Brain microvascular endothelial cell (primary cell): ENCODE measurements around the gene GGTA1.
"Not testable (repeated sequence)": the region's sequence is repeated elsewhere in the genome, so short reads cannot be mapped to it uniquely, and the experiment has no call there.

Source experiments
- DNase-seq: peaks from one replicate; pipeline ENCODE4 v3.0.0-alpha.2; 2020
- H3K27ac ChIP-seq: fragments of 250-450 bp; sonication (Bioruptor Pico); 2 replicates; pipeline ENCODE4 v1.5.1; 2020; ENCODE audit warnings: mild to moderate bottlenecking, moderate library complexity
- H3K27me3 ChIP-seq: fragments of 250-450 bp; sonication (Bioruptor Pico); replicated peaks from 2 replicates; pipeline ENCODE4 v1.5.1; 2020; ENCODE audit warnings: mild to moderate bottlenecking
- H3K36me3 ChIP-seq: fragments of 250-450 bp; sonication (Bioruptor Pico); replicated peaks from 2 replicates; pipeline ENCODE4 v1.5.1; 2020; ENCODE audit warnings: mild to moderate bottlenecking
- H3K4me3 ChIP-seq: 2 replicates; pipeline ENCODE4 v1.5.1; 2011; ENCODE audit warnings: low read depth, mild to moderate bottlenecking, control low read depth, low read length, moderate library complexity
- in situ Hi-C: cut with HindIII; loops from 2 replicates; pipeline ENCODE4 v1.10.0; 2017; ENCODE audit warnings: low sequenced_read_pairs, low pct_ligation_motif_present
- TF ChIP-seq, protein P1 (sequence below): IDR thresholded peaks from 2 replicates; pipeline ENCODE4 v1.5.1; 2011; ENCODE audit warnings: low read depth, mild to moderate bottlenecking, moderate library complexity, low read length, control low read depth, inconsistent platforms; ENCODE audit errors: missing control alignments

GGTA1 gene

DNA sequence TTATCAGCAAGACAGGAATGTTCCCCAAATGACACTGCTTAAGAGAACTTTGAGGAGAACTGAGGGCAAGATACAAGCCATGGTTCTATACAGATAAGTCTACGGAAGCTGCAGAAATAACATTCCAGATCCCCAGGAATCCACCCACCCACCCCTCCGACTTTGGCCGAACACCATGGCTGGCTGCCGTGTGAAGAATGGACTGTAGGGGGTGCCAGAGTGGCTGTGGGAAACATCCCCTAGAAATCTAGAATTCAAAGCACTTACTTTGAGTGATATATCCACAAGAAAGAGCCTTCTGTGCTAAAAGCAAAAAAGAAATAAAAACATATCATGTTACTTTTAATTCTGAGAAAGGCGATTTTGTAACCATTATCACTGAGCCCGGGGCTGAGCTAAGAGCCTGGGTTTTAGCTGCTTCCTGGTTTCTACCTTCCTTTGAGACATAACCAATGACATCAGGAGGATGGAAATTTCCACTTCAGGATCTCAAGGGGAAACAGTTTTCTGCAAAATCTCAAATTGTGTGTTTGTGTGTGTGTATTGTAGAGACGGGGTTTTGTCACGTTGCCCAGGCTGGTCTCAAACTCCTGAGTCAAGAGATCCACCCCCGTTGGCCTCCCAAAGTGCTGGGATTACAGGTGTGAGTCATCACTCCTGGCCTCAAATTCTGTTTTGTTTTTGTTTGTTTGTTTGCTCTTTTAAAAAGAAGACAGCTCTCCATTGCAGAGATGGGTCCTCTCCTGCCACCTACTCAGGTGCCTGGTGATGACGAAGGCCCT lies 36.4 kb downstream of the GGTA1 start:
- Histone ChIP-seq H3K27ac (no peak overlapping the region), H3K27me3 (peaks cover 22% of the 10 kb centered on the region), H3K4me3 (no peak overlapping the region), H3K36me3 (no peaks in the 10 kb centered on the region)
- in situ Hi-C loops, result no loop called here
- TF ChIP-seq, protein P1, sequence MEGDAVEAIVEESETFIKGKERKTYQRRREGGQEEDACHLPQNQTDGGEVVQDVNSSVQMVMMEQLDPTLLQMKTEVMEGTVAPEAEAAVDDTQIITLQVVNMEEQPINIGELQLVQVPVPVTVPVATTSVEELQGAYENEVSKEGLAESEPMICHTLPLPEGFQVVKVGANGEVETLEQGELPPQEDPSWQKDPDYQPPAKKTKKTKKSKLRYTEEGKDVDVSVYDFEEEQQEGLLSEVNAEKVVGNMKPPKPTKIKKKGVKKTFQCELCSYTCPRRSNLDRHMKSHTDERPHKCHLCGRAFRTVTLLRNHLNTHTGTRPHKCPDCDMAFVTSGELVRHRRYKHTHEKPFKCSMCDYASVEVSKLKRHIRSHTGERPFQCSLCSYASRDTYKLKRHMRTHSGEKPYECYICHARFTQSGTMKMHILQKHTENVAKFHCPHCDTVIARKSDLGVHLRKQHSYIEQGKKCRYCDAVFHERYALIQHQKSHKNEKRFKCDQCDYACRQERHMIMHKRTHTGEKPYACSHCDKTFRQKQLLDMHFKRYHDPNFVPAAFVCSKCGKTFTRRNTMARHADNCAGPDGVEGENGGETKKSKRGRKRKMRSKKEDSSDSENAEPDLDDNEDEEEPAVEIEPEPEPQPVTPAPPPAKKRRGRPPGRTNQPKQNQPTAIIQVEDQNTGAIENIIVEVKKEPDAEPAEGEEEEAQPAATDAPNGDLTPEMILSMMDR, result peak; percentile 85
- peak; percentile 69 for DNase-seq

DNA sequence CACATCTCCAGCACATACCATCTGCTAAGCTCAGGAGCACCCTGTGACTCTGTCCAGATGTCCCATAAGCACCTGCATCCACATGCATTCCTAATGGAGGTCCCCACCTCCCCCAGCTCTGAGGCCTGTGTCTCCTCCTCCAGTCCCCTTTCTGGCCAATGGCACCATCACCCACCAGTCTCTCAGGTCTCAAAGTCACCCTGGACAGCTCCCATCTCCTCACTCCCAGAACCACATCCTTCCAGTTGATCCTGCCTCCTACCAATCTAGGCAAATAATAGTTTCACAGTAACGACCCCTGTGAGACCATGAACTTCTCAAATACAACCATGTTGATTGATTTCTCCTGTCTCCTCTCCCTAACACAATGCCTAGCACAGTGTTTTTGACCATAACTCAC lies 40.1 kb downstream of the GGTA1 start:
- Histone ChIP-seq H3K27ac (no peak overlapping the region), H3K4me3 (no peak overlapping the region), H3K36me3 (no peaks in the 10 kb centered on the region), H3K27me3 (peaks cover 39% of the 10 kb centered on the region)
- in situ Hi-C loops, result no loop called here
- no peak for DNase-seq
- TF ChIP-seq, protein P1, result no peak

DNA sequence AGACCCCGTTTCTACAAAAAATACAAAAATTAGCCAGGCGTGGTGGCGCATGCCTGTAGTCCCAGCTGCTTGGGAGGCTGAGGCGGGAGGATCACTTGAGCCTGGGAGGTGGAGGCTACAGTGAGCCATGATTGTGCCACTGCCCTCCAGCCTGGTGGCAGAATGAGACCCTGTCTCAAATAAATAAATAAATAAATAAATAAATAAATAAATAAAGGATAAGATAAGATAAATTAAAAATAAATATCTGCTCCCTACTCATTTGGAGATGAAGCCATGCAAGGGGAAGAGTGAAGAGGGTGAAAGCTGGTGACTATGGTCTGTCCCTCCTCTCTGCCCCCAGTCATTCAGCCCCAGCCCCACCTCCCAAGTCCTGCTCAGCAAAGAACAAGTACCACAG lies 41.2 kb downstream of the GGTA1 start:
- in situ Hi-C loops, DNase-seq, H3K4me3 ChIP-seq, H3K27ac ChIP-seq, H3K36me3 ChIP-seq: not testable (repeated sequence)
- peaks cover 49% of the 10 kb centered on the region for H3K27me3 ChIP-seq

- Histone ChIP-seq H3K27ac (no peak overlapping the region), H3K4me3 (no peak overlapping the region), H3K36me3 (no peaks in the 10 kb centered on the region), H3K27me3 (peaks cover 60% of the 10 kb centered on the region)
- no peak for DNase-seq
- in situ Hi-C loops, result no loop called here
- TF ChIP-seq, protein P1, result no peak
Observed at GRCh38 chr9:121455527-121456239, 44.0 kb downstream of the GGTA1 start.

DNA sequence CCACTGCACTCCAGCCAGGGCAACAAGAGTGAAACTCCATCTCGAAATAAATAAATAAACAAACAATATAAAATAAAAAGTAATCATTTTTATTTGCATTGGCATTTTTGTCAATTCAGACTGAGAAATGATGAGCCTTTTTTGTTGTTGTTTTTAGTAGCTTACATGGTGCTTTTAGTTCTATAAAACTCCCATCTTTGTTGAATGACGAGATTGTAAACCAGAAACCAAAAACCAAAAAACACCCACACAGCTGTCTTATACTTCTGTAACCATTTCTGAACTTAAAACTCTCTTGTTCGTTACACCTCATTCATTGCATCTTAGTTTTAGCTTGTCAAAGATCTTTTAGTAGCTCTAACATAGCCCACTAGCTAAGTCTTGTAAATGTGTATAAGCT lies 44.7 kb downstream of the GGTA1 start:
- H3K36me3 ChIP-seq, result no peaks in the 10 kb centered on the region
- H3K27ac ChIP-seq, result no peak overlapping the region
- DNase-seq, result no peak
- in situ Hi-C loops, result no loop called here
- H3K4me3 ChIP-seq, result no peak overlapping the region
- TF ChIP-seq, protein P1, result no peak
- peaks cover 63% of the 10 kb centered on the region for H3K27me3 ChIP-seq

DNA sequence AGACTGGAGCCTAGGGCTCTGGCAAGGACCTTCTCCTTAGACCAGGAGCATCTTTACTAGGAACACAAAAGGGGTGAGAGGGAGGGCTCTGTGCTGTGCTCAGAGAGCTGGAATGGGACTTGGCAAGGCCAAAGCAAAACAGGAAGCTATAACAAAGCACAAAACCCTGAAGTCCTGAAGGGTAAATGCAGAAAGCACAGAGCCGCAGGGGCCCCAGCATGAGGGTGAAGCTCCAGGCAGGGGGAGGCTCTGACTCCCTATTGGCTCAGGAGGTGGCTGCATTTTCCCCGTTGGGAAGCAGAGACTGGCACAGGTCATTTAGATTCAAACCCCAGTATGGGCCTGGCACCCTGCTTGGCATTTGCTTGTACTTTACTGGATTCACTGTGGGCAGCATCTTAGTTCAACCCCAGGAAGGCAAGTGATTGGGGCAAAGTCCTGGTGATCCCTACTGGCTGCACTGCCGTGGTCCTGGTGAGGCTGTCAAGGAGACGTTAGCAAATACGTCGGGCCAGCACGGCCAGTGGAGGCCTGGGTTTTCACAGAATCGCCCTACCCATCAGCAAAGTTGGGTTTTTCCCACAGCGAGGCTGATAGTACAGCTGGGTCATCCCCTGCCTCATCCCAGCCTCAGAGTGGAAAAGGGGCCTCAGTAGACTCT lies 46.3 kb downstream of the GGTA1 start:
- Histone ChIP-seq H3K27ac (no peak overlapping the region), H3K27me3 (peaks cover 66% of the 10 kb centered on the region), H3K4me3 (no peak overlapping the region), H3K36me3 (no peaks in the 10 kb centered on the region)
- in situ Hi-C loops, result no loop called here
- TF ChIP-seq, protein P1, result no peak
- DNase-seq, result no peak
